GM19351 (cell line): Measurements from ENCODE around the gene RBMS1.
"Not testable (repeated sequence)": the region's sequence is repeated elsewhere in the genome, so short reads cannot be mapped to it uniquely, and the experiment has no call there.

Experiments
- ATAC-seq: cut with Tn5 transposase; IDR thresholded peaks from one replicate; pipeline ENCODE4 v1.9.1; 2021; ENCODE audit warnings: mild to moderate bottlenecking, moderate library complexity; ENCODE audit not compliant: unreplicated experiment

The RBMS1 gene

GRCh38 chr2:160440888-160441287, 52.7 kb downstream of the RBMS1 start:
- ATAC-seq, result no peak

DNA sequence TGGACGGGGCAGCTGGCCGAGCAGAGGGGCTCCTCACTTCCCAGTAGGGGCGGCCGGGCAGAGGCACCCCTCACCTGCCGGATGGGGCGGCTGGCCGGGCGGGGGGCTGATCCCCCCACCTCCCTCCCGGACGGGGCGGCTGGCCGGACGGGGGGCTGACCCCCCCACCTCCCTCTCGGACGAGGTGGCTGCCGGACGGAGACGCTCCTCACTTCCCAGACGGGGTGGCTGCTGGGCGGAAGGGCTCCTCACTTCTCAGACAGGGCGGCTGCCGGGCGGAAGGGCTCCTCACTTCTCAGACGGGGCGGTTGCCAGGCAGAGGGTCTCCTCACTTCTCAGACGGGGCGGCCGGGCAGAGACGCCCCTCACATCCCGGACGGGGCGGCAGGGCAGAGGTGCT, 54.6 kb downstream of the RBMS1 start:
- ATAC-seq, result not testable (repeated sequence)

DNA sequence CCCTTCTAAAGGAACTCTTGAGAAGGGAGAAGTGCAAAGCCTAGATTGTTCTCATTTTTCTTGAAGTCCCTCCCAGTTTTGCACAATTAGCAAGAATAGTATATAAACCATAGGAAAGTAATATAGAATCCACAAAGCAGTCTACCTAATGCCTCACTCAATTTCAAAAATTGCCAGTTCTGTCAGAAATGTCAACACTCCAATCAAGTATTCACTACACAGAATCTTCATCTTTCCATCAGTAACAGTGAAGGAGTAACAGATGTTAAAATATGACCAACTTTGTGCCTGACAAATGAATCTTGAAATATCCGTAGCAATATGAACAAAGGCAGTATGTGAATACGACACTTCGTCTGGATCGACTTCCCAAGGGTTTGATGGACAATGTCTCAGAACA, 56.3 kb downstream of the RBMS1 start:
- no peak for ATAC-seq

DNA sequence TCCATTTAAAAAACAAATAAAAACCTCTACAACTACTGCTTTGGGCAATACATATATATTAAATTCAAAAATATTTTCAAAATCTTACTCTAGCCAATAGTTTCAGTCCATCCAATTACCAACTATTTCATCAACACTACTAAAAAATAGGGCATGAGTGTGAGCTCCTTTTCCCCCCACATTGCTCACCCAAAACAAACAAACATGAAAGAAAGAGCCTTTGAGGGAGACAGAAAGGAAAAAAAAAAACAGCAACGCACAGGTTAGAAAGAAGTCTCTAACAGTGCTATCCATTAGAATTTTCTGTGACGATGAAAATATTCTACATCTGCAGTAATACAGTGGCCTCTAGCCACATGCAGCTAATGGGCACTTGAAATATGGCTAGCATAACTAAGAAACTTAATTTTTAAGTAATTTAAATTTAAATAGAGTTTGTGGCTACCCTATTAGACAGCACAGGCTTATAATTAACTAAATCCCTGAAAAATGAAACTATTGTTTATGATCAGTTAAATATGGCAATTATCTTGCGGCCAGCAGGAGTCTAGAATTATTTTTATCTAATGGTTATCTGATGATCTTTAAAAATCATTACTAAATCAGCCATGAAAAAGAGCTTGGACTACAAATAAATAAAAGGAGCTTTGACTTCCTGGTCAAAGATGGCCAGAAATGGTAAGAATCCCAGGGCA, 59.2 kb downstream of the RBMS1 start:
- ATAC-seq, result no peak

GRCh38 chr2:160433466-160434140, 60.0 kb downstream of the RBMS1 start:
- ATAC-seq, result no peak

- no peak for ATAC-seq
Observed at GRCh38 chr2:160432633-160433032, 61.0 kb downstream of the RBMS1 start.

DNA sequence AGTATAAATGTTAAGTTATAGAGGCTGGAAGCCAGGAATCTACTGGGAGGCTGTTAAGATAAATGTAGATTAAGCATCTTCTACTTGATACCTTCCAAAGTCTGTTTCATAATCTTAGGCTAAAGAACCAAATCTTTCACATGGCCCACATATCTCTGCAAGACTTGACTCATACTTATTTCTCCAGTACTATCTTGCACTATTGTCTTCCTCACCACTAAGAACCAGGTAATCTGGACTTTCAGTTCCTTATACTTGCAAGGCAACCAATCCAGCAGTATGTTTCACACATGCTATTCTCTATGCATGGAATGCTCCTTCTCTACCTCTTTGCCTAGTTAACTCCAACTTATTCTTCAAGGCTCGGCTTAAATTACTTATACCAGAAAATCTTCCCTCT, 62.2 kb downstream of the RBMS1 start:
- ATAC-seq, result peak; percentile 53

DNA sequence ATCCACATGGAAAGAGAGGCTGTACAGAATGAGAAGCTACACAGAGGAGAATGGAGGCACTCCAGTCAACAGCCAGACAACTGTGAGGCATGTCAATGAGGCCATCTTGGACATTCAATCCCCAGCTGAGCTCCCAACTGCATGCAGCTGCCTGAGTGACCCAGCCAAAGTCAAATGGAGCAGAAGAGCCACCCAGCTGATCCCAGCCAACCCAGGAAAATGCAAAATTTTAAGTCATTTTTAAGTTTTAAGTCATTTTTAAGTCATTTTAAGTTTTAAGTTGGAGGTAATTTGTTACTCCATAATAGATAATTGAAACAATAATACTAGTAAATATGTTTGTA, 63.6 kb downstream of the RBMS1 start:
- no peak for ATAC-seq

GRCh38 chr2:160429248-160430000, 64.2 kb downstream of the RBMS1 start:
- no peak for ATAC-seq

DNA sequence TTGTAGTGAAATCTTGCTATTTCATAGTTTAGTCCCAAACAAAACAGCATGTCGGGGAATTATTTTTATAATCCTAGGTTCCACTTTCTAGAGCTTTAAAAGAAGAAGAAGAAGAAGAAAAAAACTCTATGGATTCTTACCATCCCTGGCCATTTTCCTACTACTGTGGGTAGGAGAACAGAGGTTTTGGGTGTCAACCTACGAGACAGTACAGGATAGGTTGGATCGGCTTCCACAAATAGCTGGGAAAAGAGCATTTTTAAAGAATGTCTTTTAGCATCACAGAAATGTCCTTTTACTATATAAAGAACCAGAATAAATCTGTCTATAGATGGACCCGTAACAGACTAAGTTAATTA, 65.2 kb downstream of the RBMS1 start:
- no peak for ATAC-seq

- ATAC-seq, result peak; percentile 51
Observed at GRCh38 chr2:160427629-160428404, 65.8 kb downstream of the RBMS1 start.

- no peak for ATAC-seq
Observed at GRCh38 chr2:160426604-160427003, 67.0 kb downstream of the RBMS1 start.

DNA sequence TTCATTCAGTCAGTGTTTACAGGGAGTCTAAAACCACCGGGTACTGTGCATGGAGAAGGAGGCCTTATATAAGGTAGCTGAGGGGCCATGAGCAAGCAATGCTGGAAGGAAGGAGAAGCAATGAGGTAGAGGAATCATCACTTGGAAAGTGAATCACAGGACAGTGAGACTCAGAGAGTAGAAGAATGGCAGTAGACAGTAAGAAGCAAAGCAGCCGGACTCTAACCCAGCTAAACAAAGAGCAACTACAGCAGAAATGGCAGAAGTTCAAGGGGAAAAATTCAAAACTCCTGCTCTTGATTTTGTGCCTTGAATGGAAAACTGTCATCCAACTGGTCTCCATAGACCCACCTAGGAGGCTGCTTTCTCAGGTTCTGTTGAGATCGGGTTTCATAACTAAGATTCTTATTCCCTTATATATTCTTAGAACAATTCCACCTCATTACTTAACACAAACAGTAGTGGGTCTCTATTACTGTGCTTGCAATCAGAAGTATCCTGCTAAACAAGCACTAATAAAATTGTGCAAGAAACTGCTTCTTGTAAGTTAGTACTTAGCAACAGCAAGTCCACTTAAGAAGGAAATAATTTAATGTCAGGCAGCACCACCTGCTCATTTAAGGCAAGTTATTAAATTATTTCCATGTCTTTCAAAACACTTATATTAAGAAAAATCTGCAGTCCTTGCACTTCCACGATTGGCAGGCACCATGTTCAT, 68.0 kb downstream of the RBMS1 start:
- no peak for ATAC-seq

- no peak for ATAC-seq
Observed at GRCh38 chr2:160423126-160423525, 70.5 kb downstream of the RBMS1 start.

- not testable (repeated sequence) for ATAC-seq
Observed at GRCh38 chr2:160421646-160422501, 71.7 kb downstream of the RBMS1 start.

DNA sequence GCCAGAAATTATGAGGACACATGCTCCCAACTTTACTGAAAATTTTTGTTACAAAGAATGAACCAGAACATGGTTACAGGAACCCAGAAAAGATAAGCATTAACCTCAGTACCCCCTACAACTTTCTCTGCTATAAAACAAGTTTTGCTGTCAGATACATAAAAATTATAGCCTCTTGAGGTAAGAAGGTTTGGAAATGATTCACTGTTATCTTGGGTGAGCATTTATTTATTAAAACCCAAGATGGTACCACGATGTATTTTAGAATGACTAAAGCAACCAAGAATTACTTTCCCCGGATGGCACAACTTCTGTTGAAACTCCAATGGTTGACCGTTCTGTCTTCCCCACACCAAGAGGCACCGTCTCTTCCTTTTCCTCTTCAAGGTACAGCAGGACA, 72.9 kb downstream of the RBMS1 start:
- no peak for ATAC-seq

DNA sequence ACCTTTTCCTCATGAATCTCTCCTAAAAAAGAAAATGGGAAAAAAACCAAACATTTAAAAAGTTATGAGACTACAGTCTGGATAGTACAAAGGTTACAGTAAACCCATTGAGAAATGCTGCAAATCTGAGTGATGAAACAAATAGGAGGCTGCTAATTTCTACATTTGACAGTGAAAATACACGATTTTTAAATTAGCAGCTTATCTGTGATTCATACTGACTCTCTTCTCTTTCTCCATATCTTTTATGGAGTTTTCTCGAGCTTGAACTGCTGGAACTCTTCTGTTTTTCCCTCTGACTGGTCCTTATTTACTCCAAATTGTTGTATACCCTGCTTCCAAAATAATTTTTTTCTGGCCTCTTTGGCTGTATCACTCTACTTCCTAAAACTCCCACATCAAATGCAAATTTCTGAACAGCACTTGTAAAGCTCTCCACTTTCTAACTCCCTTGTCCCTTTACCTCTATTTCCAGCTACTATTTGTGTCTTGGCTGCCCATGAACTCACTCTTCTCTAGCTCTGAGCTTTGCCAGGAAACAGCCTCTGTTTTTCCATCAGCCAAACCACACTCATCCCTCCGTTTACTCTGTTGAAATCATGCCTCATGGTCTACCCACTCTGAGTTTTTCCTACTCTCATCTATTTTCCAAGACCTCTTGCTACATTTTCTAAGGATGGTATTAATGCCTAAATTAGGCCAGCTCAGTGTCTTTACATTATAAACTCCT, 73.7 kb downstream of the RBMS1 start:
- ATAC-seq, result no peak

DNA sequence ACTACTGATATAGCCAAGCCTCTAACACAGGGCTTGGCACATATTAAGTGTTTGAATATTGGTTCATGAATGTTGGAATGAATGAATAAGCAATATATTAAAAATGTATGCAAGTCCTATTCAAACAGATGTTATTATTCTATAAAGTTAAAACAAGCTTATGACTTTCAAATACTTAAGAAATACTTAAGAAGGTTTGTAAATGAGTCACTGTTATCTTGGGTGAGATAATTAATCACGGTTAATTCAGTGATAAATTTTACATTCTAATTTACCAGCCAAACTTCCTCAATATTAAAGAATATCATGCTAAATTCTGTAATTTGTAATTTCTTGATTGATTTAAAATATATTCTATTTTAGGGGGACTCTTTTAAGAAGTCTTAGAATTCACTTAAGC, 74.8 kb downstream of the RBMS1 start:
- no peak for ATAC-seq

DNA sequence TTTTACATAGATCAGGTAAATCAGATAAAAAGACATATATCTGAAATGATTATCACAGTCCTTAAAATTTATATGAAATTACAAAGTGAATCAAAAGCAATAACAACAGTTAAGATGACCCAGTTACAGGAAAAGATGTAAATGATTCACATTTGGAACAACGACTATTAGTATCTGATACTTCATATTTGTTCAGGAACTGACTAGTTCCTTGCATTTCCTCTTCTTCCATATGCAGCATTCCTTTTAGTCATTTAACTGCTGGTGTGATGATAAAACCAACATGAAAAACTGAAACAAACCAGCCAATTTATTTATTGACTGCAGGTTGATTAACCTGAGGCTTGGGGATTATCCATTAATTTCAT, 75.2 kb downstream of the RBMS1 start:
- ATAC-seq, result no peak
